Upper lobe of right lung (tissue), 1 donor: ENCODE data around the gene CTSG. TPM values are rescaled to one million over a fixed set of nuclear protein-coding genes. Genes with fewer than 3 reads are reported as not detected.
"Not testable (repeated sequence)": the region's sequence is repeated elsewhere in the genome, so short reads cannot be mapped to it uniquely, and the experiment has no call there.

Experiments used
- ATAC-seq: fragments of 200-7000 bp; cut with Tn5 transposase; one replicate; pipeline ENCODE4 v1.9.1; 2020; ENCODE audit warnings: mild to moderate bottlenecking, moderate library complexity
- DNase-seq: peaks from one replicate; pipeline ENCODE4 v3.0.0-alpha.2; 2020
- H3K27ac ChIP-seq: fragments of 200-600 bp; one replicate; pipeline ENCODE4 v1.8.0; 2022
- H3K27me3 ChIP-seq: fragments of 200-600 bp; one replicate; pipeline ENCODE4 v1.8.0; 2022; ENCODE audit warnings: mild to moderate bottlenecking
- H3K36me3 ChIP-seq: fragments of 200-600 bp; one replicate; pipeline ENCODE4 v1.8.0; 2022
- H3K4me1 ChIP-seq: fragments of 200-600 bp; one replicate; pipeline ENCODE4 v1.8.0; 2022
- H3K4me3 ChIP-seq: fragments of 200-600 bp; one replicate; pipeline ENCODE4 v1.8.0; 2022; ENCODE audit warnings: mild to moderate bottlenecking
- H3K9me3 ChIP-seq: fragments of 200-600 bp; one replicate; pipeline ENCODE4 v1.8.0; 2022
- CTCF ChIP-seq: fragments of 200-600 bp; IDR thresholded peaks from one replicate; pipeline ENCODE4 v1.8.0; 2022; ENCODE audit warnings: antibody characterized with exemption
- intact Hi-C: fragments of 100-400 bp; cut with DNase I; formaldehyde crosslinking; loops from one replicate; pipeline ENCODE4 v1.11.0; 2022
- total RNA-seq: library from RNA; stranded (reverse); fragmentation: NEBNext Ultra II Directional; extraction: Animal tissue kit (Norgen Biotek cat#: 25700); gene quantifications from one replicate; pipeline ENCODE4 v1.2.1, GENCODE V29; 2021
- donor health status: DM: no; HTN: yes; CAD: no; lungs with severe emphysema.

Gene CTSG
- total RNA-seq, 1 donor from 2014 or later, result 9.7 TPM

GRCh38 chr14:24566318-24566717, 9.7 kb downstream of the CTSG start:
- TF ChIP-seq CTCF, result no peak
- H3K27me3 ChIP-seq, result no peaks in the 10 kb centered on the region
- intact Hi-C loops, result no loop called here
- peaks cover 5% of the 10 kb centered on the region for H3K9me3 ChIP-seq
- H3K4me3 ChIP-seq, result no peak overlapping the region
- H3K36me3 ChIP-seq, result no peaks in the 10 kb centered on the region
- ATAC-seq (no peak), DNase-seq (no peak)
- no peak overlapping the region for H3K27ac ChIP-seq
- no peaks in the 10 kb centered on the region for H3K4me1 ChIP-seq

- Histone ChIP-seq H3K36me3 (no peaks in the 10 kb centered on the region), H3K27ac (no peak overlapping the region), H3K9me3 (peaks cover 5% of the 10 kb centered on the region), H3K4me3 (no peak overlapping the region), H3K4me1 (no peaks in the 10 kb centered on the region), H3K27me3 (no peaks in the 10 kb centered on the region)
- no peak for TF ChIP-seq CTCF
- intact Hi-C loops, result no loop called here
- DNase-seq (no peak), ATAC-seq (no peak)
Measured at GRCh38 chr14:24565766-24566165, 10.3 kb downstream of the CTSG start.

- no peak for DNase-seq
- no peaks in the 10 kb centered on the region for H3K36me3 ChIP-seq
- intact Hi-C loops, result no loop called here
- no peak overlapping the region for H3K27ac ChIP-seq
- no peak for ATAC-seq
- no peaks in the 10 kb centered on the region for H3K27me3 ChIP-seq
- H3K9me3 ChIP-seq, result peaks cover 5% of the 10 kb centered on the region
- TF ChIP-seq CTCF, result no peak
- H3K4me1 ChIP-seq, result no peaks in the 10 kb centered on the region
- H3K4me3 ChIP-seq, result no peak overlapping the region
Measured at GRCh38 chr14:24563505-24563904, 12.5 kb downstream of the CTSG start.

- intact Hi-C loops, result no loop called here
Measured at GRCh38 chr14:24556756-24557155, 19.3 kb downstream of the CTSG start.

GRCh38 chr14:24549064-24549463, 27.0 kb downstream of the CTSG start:
- H3K9me3 ChIP-seq, ATAC-seq, H3K36me3 ChIP-seq, H3K4me1 ChIP-seq, H3K4me3 ChIP-seq, intact Hi-C loops, H3K27ac ChIP-seq, H3K27me3 ChIP-seq, DNase-seq: not testable (repeated sequence)

More at GRCh38 chr14:24556756-24557155, 19.3 kb downstream of the CTSG start:
- Histone ChIP-seq H3K9me3 (no peaks in the 10 kb centered on the region), H3K27me3 (no peaks in the 10 kb centered on the region), H3K4me1 (no peaks in the 10 kb centered on the region), H3K4me3 (no peak overlapping the region), H3K36me3 (no peaks in the 10 kb centered on the region), H3K27ac (no peak overlapping the region)
- no peak for ATAC-seq
- no peak for DNase-seq
- TF ChIP-seq CTCF, result no peak

- intact Hi-C loops, result no loop called here
- Histone ChIP-seq H3K4me3 (no peak overlapping the region), H3K36me3 (no peaks in the 10 kb centered on the region), H3K27me3 (no peaks in the 10 kb centered on the region), H3K4me1 (no peaks in the 10 kb centered on the region), H3K9me3 (no peaks in the 10 kb centered on the region), H3K27ac (no peak overlapping the region)
- DNase-seq (no peak), ATAC-seq (no peak)
- no peak for TF ChIP-seq CTCF
Measured at GRCh38 chr14:24542346-24542936, 33.6 kb downstream of the CTSG start.
